ENCODE results near the gene CNTNAP2.

GRCh38 chr7:146539836-146540235 is 423.2 kb downstream of the CNTNAP2 start:
- TF ChIP-seq CTCF (IDR thresholded peaks at IDR 0.05) (no peak), POLR2A (IDR thresholded peaks at IDR 0.05) (no peak)

Data from testis (tissue), 2 donors.